GM12891 (cell line): Measurements from ENCODE around the gene GAS2L3.
A peak's percentile ranks its signal among the peaks of the same experiment; 100 is the strongest.

Experiments used
- DNase-seq: peaks from one replicate; pipeline ENCODE4 v3.0.0; 2011; ENCODE audit warnings: low spot score; ENCODE audit not compliant: insufficient read length
- FAIRE-seq: peaks from 2 replicates; lab custom pipeline; 2011; peaks lifted over from hg19 to GRCh38; lab: Jason Lieb, UNC
- PAX5 ChIP-seq: IDR thresholded peaks from 2 replicates; pipeline ENCODE4 v1.6.1; 2011; ENCODE audit warnings: low read length, moderate library complexity, mild to moderate bottlenecking; ENCODE audit not compliant: insufficient read depth, severe bottlenecking
- POLR2A ChIP-seq: IDR thresholded peaks from 2 replicates; pipeline ENCODE4 v1.6.1; 2011; ENCODE audit warnings: low read depth, low read length, control low read depth
- POLR2AphosphoS5 ChIP-seq: IDR thresholded peaks from 2 replicates; pipeline ENCODE4 v1.6.1; 2011; ENCODE audit warnings: low read depth, low read length, control low read depth
- POU2F2 ChIP-seq: IDR thresholded peaks from 2 replicates; pipeline ENCODE4 v1.6.1; 2011; ENCODE audit warnings: low read depth, mild to moderate bottlenecking, control low read depth, low read length, moderate library complexity
- SPI1 ChIP-seq: IDR thresholded peaks from 2 replicates; pipeline ENCODE4 v1.6.1; 2011; ENCODE audit warnings: low read depth, low read length, control low read depth
- TAF1 ChIP-seq: IDR thresholded peaks from 2 replicates; pipeline ENCODE4 v1.6.1; 2011; ENCODE audit warnings: low read depth, low read length, control low read depth

The GAS2L3 gene

DNA sequence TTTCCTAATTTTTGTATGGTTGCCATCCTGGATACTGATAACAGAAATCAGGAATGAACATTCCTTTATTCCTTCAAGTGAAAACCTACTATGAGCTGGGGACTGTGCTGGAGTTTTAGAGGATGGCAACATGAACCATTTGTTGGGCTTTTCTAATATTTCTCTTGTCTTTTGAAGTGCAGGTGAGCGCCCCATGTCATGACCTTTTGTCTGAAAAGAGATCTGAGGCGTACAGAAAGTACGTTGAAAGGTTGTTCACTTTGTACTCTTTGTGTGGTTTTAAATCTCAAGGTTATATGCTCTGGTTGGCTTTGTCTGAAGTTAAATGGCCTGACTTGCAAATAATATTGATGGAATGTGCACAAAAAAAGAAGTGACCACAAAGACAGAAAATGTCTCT lies 79.0 kb downstream of the GAS2L3 start:
- no peak for FAIRE-seq
- TF ChIP-seq POU2F2 (no peak), TAF1 (no peak), SPI1 (no peak), POLR2AphosphoS5 (no peak), POLR2A (no peak)
- DNase-seq, result no peak

DNA sequence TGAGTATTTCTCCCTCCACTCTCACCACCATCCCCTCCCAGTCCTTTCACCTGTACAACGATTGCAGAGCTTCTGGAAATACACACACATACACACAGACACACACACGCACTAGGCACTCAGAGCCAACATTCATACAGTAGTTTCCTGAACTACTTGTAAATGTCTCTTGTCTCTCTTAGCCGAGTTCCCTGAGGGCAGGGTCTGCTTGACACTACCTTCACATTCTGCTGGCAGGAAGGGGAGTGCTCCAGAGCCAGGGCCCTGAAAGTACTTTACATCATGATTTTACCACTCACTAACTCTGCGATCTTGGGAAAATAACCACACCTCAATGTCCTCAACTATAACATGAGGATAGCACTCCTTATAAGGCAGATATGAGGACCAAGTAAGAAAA lies 82.7 kb downstream of the GAS2L3 start:
- FAIRE-seq (no peak), DNase-seq (no peak)
- no peak for TF ChIP-seq POU2F2
- TF ChIP-seq POLR2AphosphoS5, result no peak
- TF ChIP-seq SPI1, result no peak
- no peak for TF ChIP-seq POLR2A
- TF ChIP-seq PAX5, result no peak
- no peak for TF ChIP-seq TAF1

DNA sequence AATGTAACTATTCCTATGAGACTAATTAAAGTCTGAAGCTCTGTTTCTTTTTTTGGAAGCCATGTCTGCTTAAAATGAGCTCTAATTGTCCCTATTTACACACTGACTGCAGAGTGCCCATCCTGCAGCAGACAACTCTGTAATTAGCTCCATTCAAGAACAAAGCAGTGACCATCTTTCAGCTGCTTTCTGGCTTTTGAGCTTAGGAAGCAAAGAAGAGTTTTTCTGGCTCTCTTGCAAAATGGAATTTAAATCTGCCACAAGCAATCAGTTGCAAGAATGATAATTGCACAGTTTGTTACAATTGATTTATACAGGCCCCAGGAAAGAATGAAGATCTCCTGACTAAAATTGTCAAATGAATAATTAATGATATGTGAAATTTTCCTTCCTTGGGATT lies 83.4 kb downstream of the GAS2L3 start:
- no peak for FAIRE-seq
- TF ChIP-seq POU2F2 (no peak), PAX5 (no peak), TAF1 (no peak), POLR2AphosphoS5 (no peak), SPI1 (no peak), POLR2A (no peak)
- no peak for DNase-seq

DNA sequence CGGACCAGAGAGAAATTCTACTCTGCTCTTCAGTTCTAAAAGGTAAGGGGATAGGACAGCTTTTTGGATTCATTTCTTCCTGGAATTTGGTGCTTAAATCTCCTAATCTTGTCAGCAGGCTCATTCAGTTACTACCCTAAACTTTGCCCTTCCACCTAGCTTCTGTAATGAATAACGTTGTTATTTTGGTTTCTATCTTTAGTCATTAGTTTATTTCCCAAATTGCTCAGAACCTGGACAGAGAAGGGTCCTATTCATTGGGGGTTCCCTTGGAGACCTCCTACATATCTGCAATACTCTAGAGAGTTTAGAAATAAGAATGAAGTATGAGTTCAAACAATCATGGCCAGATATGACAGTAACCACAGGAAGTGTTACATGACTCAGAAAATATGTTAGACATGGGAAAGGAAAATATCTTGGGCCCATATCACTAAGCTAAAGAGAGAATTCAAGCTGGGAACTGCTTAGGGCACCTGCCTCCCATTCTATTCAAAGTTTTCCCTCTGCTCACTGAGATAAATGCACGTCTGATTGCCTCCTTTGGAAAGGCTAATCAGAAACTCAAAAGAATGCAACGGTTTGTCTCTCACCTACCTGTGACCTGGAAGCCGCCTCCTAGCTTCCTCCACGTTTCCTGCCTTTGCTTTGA lies 87.9 kb downstream of the GAS2L3 start:
- DNase-seq (no peak), FAIRE-seq (no peak)

DNA sequence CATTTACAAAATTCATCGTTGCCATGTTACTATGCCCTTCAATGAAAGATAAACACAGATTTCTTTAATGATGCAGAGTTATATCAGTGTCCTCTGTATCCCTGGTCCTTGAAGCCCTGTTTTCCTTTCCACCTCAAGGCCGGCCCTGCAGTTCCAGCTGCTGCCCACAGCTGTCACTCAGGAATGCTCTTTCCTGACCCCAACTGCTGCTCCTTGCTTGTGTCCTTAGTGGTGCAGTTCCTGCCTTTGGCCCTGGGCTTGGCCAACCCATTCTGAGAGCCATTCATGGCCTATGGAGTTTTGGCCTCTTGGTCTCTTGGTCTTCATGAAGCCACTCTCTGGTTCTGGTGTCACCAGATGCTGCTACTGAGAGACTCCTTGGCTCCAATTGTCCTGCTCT lies 93.1 kb downstream of the GAS2L3 start:
- TF ChIP-seq SPI1 (no peak), POLR2A (no peak), TAF1 (no peak), POLR2AphosphoS5 (no peak), POU2F2 (no peak), PAX5 (no peak)
- FAIRE-seq, result no peak
- no peak for DNase-seq

More for the DNA sequence above, 87.9 kb downstream of the GAS2L3 start:
- TF ChIP-seq POU2F2 (no peak), PAX5 (no peak), TAF1 (no peak), POLR2A (no peak), POLR2AphosphoS5 (no peak), SPI1 (no peak)

DNA sequence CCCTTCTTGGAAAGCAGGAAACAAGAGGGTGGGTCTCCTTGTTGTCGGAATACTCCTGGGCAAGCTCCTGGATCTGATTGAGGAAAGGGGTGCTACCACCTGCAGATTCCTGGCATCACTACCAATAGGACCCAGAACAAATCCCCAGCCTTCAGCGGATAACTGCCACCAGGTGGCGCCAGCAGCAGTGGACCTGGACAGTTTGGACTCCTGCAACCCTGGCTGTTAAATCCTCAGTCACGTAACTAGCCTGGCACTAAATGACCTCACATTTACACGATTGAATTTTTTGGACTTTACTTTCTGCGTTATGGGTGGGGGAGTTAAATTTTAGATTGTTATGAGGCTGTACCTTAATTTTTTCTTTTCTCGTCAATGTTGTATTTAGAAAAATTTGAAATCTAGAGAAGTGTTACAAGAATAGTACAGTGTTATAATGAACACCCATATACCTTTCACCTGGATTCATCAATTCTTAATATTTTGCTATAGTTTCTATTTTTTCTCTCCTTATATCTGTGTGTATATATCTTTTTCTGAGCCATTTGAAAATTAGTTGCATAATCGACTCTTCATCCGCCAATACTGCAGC lies 95.6 kb downstream of the GAS2L3 start:
- FAIRE-seq (peak; percentile 78), DNase-seq (peak; percentile 50)
- no peak for TF ChIP-seq POLR2AphosphoS5
- TF ChIP-seq SPI1, result no peak
- TF ChIP-seq PAX5, result no peak
- no peak for TF ChIP-seq POU2F2
- TF ChIP-seq TAF1, result no peak
- no peak for TF ChIP-seq POLR2A

DNA sequence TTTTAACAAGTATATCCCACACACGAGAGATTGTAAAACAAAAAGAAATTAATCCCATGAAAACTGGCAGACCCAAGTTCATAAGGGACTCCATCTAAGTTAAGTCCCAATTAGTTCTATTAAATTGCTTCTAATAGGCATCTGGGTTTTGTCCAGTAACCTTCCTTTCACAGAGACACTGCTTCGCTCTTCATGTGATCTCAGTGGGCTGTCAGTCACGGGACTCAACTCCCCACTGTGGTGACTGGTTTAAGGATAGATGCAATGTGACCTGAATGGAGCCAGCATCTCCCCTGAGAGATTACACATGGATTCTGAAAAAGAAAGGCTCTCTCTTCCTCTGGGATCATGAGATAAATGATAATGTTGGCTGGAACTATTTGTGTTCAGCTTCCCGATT lies 96.4 kb downstream of the GAS2L3 start:
- no peak for DNase-seq
- FAIRE-seq, result no peak

DNA sequence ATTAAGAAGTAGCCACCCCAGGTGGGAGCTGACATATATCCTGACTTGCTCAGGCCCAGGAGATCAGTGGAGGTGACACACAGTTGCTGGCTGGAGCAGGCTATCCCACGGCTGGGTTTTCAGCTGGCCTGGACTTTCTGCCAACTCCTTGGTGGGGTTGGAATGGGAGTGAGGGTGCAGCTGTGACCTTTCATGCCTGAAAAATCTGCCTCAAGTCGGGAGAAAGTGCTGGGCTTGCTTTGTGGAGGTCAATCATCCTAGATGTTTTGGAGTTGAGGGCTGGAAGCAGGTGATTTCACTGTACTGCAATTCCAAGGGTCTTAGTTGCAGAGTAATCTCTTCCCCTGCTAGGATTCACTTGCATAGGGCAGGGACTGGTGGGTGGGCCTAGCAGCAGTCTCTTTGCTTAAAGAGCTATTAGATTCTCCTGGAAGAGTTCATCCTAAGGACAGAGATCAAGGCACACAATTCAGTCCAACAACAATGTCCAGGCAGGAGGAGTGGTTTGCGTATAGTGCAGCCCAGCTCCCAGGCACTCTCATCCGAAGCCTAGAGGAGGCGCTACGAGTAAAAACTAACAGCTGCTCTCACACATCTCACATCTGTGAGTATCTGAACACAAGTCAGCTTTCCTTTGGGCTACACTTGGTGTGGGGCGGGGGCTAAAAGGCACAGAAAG lies 98.1 kb downstream of the GAS2L3 start:
- no peak for DNase-seq
- no peak for FAIRE-seq
- TF ChIP-seq PAX5 (no peak), TAF1 (no peak), POU2F2 (no peak), SPI1 (no peak), POLR2AphosphoS5 (no peak), POLR2A (no peak)

More for the DNA sequence above, 96.4 kb downstream of the GAS2L3 start:
- TF ChIP-seq TAF1, result no peak
- TF ChIP-seq POLR2A, result no peak

DNA sequence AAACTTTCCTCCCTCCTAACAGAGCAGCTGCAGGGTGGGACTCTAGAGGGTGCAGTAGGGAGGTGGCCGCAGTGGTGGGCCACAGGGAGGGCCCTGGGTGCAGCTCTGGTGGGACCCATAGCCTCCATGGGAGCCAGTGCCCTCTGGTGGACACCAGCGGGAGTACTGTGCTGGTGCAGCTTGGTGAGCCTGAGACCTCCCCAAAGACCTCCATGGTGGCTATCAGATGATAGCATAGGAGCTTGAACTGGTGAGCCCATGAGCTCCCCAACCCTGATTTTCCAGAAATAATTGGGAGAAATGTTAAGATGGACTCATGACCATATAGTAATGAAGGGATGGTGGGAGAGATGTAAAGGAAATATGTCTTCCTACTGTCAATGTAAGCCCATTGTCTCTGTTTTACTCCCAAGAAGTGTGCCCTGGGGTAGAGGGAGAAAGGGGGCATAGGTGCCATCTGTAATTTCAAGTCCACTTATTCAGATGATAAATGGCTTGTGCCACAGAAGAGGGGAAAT lies 98.7 kb downstream of the GAS2L3 start:
- DNase-seq, result peak; percentile 23
- TF ChIP-seq SPI1 (no peak), POU2F2 (no peak), TAF1 (no peak)
- peak; percentile 66 for FAIRE-seq
